Stimulated activated naive CD4-positive, alpha-beta T cell treated with Interleukin-2 at 50 U/mL for 16 hours (primary cell): ENCODE measurements around the gene ZSWIM6.

ENCODE experiments used
- DNase-seq: peaks from one replicate; lab custom pipeline; 2025; lab: John Stamatoyannopoulos, UW

ZSWIM6 gene

GRCh38 chr5:61482980-61483379 lies 150.9 kb downstream of the ZSWIM6 start:
- no peak for DNase-seq

- DNase-seq, result no peak
Measured at GRCh38 chr5:61486476-61486875, 154.4 kb downstream of the ZSWIM6 start.

- DNase-seq, result no peak
Measured at GRCh38 chr5:61489574-61489973, 157.5 kb downstream of the ZSWIM6 start.

DNA sequence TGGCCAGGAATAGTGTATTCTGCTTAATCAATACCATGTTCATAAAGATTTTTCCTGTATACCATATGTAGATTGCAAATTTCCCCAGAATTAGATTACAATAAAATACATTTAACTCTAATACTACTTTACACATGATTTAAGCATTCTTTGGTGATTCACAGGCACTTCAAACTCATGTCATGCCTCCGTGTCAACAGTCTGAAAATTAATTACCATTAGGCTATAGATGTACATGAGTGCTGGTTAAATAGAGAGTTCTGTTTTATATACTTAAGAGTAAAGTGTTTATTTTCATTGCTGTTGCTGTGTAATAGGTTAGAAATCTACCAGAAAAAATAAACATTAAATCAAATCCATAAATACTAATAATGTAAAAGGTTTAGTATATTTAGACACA lies 159.8 kb downstream of the ZSWIM6 start:
- no peak for DNase-seq

DNA sequence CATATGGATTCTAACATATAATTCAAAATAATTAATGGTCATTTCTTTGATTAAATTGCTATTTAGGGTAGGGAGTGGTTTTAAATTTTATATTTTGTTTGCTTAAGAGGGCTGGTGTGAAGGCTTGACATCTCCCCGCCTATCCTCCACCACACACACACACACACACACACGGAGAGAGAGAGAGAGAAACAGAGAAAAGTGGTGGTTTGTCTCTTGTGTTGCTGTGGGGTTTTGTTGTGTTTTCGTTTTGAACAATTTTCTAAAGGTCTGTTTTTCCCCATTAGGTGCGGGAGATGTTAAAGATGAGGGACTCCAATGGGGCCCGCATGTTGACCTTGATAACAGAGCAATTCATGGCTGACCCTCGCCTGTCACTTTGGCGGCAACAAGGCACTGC lies 161.9 kb downstream of the ZSWIM6 start:
- DNase-seq, result no peak

- DNase-seq, result no peak
Measured at GRCh38 chr5:61496446-61496845, 164.4 kb downstream of the ZSWIM6 start.

GRCh38 chr5:61496860-61497259 lies 164.8 kb downstream of the ZSWIM6 start:
- no peak for DNase-seq

DNA sequence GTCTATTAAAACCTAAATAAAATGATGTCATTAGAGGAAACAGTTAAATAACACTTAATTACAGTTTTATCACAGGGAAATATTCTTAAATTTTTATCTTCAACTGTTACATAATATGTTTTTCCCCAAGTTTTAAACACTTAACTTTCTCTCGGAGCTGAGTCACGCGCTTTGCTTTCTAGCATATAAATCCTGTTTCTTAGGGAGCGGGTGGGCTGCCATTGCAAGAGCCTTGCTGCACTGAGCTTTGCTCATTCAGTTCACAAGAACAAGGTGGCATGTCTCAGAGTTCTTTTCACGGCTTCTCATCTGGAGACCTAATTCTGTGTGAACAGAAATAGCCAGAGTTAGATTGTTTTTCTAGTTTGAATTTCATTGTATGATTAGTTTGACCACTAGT lies 166.1 kb downstream of the ZSWIM6 start:
- DNase-seq, result no peak

GRCh38 chr5:61501971-61502370 lies 169.9 kb downstream of the ZSWIM6 start:
- no peak for DNase-seq

DNA sequence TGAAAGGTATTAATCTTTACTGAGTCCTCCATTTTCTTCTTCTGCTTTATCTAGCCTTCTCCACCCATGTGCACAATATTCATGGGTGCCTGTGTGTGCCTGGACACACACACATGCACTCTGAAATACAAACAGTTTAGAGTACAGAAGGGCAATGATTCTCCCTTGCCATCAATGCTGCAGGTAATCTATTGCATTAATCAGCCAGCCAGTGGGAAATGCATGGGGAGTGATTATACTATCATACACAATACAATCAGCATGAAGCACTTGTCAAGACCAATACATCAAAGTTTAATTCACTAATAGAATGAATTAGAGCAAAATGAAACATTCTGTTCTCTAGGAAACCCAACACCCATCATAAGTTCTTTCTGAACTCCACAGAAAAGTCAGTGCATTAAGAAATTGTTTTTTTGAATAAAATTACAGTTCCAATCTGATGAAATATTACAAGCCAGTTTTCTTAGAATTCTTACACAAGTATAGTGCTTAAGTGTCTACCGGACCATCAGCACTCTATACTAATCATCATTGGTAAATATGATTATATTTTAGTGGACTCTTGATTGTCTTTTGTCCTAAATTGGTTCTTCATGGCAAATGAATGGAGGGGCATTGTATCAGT lies 172.2 kb downstream of the ZSWIM6 start:
- no peak for DNase-seq

DNA sequence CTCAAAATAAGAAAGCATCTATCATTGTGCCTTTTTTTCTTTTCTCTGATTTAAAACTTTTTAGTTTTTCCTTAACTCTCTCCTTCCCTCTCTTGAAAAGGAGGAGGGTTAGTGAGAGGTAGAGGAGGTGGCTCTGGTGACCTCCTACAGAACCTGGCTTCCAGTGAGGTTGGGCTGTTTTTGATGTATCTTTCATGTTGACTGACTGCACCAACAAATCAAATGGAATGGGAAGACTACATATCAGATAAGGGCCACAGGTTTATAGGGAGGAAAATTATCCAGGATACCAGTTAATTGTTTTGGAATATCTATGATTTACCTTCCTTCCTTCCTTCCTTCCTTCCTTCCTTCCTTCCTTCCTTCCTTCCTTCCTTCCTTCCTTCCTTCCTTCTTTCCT lies 173.2 kb downstream of the ZSWIM6 start:
- no peak for DNase-seq

GRCh38 chr5:61507232-61507631 lies 175.2 kb downstream of the ZSWIM6 start:
- DNase-seq, result no peak

GRCh38 chr5:61516946-61517345 lies 184.9 kb downstream of the ZSWIM6 start:
- no peak for DNase-seq

GRCh38 chr5:61519728-61520277 lies 187.7 kb downstream of the ZSWIM6 start:
- no peak for DNase-seq

DNA sequence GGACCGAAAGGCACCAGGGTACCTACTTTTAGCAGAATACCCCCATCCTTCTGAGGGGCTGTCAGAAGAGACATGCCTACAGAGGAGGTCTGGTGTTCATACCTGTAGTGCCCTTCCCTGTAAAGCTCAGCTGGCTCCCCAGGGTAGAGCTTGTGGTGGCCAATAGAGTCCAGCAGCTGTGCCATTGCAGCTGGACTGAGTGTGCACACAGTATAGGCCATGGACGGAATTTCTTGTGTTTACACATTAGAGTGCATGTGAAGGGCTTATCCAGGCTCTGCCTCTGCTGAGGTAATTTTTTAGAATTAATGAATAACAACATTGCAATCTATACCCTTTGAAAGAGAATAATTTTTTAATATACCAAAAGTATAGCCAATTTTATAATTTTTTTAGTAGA lies 191.0 kb downstream of the ZSWIM6 start:
- no peak for DNase-seq

- no peak for DNase-seq
Measured at GRCh38 chr5:61523997-61524396, 191.9 kb downstream of the ZSWIM6 start.

- no peak for DNase-seq
Measured at GRCh38 chr5:61525512-61526206, 193.6 kb downstream of the ZSWIM6 start.

DNA sequence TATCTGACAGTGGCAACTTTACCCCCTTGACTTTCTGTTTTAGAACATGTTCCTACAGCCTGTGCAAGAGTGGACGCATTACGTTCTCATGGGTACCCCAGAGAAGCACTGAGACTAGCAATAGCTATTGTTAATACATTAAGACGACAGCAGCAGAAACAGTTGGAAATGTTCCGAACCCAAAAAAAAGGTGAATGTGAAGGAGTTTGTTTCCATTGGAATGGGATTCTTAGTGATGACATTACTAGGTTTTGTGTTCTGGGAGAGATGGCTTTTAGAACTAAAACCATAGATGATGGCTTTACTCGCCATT lies 194.1 kb downstream of the ZSWIM6 start:
- no peak for DNase-seq

- no peak for DNase-seq
Measured at GRCh38 chr5:61532983-61533382, 200.9 kb downstream of the ZSWIM6 start.

DNA sequence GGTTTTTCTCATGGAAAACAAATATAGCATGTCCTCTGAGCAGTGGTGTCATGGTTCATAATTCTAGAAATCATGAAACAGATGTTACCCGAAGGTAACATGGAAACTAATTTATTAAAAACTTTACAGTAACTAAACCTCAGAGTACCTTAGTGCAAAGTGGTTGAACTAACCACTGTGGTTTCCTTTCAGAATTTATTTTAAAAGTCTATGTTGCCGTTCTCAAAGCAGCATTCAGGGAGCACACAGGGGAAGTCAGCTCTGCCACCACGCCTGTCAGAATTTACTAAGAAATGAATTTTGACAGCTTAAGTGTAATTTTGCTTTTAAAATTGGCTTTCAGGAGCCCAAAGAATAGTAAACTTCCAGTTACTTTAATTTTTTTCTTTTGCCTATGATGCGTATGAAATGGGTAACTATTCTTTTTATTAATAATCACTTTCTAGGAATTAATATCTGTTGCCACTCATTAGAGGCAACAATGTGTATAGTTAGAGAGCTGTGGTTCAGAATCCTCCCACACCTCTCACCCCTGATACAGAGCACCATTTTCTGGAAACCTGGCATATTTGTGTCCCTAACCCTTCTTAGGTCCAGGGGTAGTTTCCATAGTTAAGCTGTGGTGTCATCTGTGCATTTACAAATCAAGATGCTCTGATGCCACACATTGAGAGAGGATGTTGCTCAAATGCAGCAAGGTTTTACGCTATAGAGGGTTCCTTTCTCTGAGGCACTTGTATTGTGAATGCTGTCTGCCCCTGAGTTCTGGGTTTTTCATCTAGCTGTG lies 202.6 kb downstream of the ZSWIM6 start:
- no peak for DNase-seq

DNA sequence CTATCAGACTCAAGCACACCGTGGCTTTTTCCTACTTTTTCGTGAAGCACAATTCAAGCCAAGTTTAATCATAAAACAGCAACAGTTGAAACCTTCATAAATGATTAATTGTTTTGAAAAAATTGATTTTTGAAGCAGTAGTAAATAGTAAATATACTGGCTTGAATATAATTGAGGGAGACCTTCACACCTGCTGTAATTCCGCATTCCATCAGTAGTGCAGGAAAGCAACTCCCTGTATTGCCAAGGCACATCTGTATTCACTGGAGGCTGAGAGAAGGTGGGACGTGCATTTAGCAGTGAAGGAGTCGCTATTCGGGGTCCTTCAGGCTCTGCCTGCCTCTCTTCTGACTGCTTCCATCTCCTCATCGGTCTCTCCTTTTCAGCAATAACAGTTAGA lies 203.8 kb downstream of the ZSWIM6 start:
- no peak for DNase-seq

DNA sequence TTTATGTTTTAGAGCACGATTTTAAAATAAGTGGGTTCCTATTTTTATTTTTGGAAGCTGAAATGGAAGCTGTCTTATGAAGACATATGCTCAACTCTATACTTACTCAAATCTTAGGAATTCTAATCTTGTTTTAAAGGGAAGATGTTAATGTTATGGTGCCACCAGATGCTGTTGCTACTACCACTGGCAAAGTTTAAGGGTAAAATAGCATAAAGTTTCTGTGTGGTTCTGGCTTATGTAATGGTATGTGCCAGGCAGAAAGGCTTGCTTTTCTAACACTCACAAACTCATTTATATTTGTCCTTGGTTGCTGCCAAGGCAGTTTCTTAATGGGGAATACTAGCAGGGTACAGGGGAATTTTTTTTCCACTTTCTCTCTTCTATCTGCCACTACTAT lies 204.9 kb downstream of the ZSWIM6 start:
- DNase-seq, result no peak
